ENCODE measurements around the gene ANXA1.

The ANXA1 gene

GRCh38 chr9:73162987-73163768 is 11.5 kb downstream of the ANXA1 start:
- Histone ChIP-seq H3K27ac (ENCODE audit: low read depth, low read length) (no peak overlapping the region), H3K4me2 (ENCODE audit: low read length) (no peak overlapping the region), H2AFZ (ENCODE audit: insufficient read depth, low read length, poor library complexity) (no peak overlapping the region), H3K14ac (ENCODE audit: low read length) (no peak overlapping the region), H2BK120ac (ENCODE audit: insufficient read depth, low read length, poor library complexity) (no peak overlapping the region), H3K4me3 (ENCODE audit: low read depth, low read length) (no peak overlapping the region), H3K9ac (ENCODE audit: low read length) (no peak overlapping the region), H3K4ac (ENCODE audit: low read depth, low read length) (no peak overlapping the region), H2AK5ac (ENCODE audit: low read length) (no peak overlapping the region), H2BK5ac (ENCODE audit: low read depth, low read length, poor library complexity) (no peak overlapping the region), H2BK12ac (ENCODE audit: low read length) (no peak overlapping the region), H4K12ac (ENCODE audit: low read depth, low read length) (no peak overlapping the region), H3K4me1 (ENCODE audit: control insufficient read depth in 1 of 2, insufficient read depth in 2 of 2, low read length in 2 of 2) (no peaks in the 10 kb centered on the region), H3K9me3 (ENCODE audit: insufficient read depth, low read depth, low read length) (no peaks in the 10 kb centered on the region), H4K91ac (ENCODE audit: low read depth, low read length) (no peak overlapping the region), H3K18ac (ENCODE audit: low read length) (no peak overlapping the region), H4K8ac (ENCODE audit: low read depth, low read length) (no peak overlapping the region), H3K36me3 (ENCODE audit: control insufficient read depth in 1 of 2, insufficient read depth in 2 of 2, low read length in 2 of 2) (peaks cover 5 to 36% of the 10 kb centered on the region in 2 experiments), H3K27me3 (ENCODE audit: insufficient read depth, low read length) (no peaks in the 10 kb centered on the region), H3K79me2 (ENCODE audit: control insufficient read depth, insufficient read depth, low read length, poor library complexity) (no peaks in the 10 kb centered on the region), H3K23ac (ENCODE audit: low read length) (no peak overlapping the region), H3K79me1 (ENCODE audit: low read length) (no peaks in the 10 kb centered on the region)
- WGBS (ENCODE audit: extremely low coverage, insufficient coverage, insufficient read length): no CpG with 5 or more reads among the region's 6 CpGs
- DNase-seq: peak in 1 of 2 donors; percentile 7

- Histone ChIP-seq H3K9ac (ENCODE audit: low read length) (no peak overlapping the region), H3K4me2 (ENCODE audit: low read length) (no peak overlapping the region), H3K79me1 (ENCODE audit: low read length) (no peaks in the 10 kb centered on the region), H3K27me3 (ENCODE audit: insufficient read depth, low read length) (no peaks in the 10 kb centered on the region), H3K4me1 (ENCODE audit: control insufficient read depth in 1 of 2, insufficient read depth in 2 of 2, low read length in 2 of 2) (no peaks in the 10 kb centered on the region), H3K4ac (ENCODE audit: low read depth, low read length) (no peak overlapping the region), H3K4me3 (ENCODE audit: low read depth, low read length) (no peak overlapping the region), H2BK5ac (ENCODE audit: low read depth, low read length, poor library complexity) (no peak overlapping the region), H3K27ac (ENCODE audit: low read depth, low read length) (no peak overlapping the region), H2AK5ac (ENCODE audit: low read length) (no peak overlapping the region), H3K36me3 (ENCODE audit: control insufficient read depth in 1 of 2, insufficient read depth in 2 of 2, low read length in 2 of 2) (peaks cover 3 to 29% of the 10 kb centered on the region in 2 experiments), H3K23ac (ENCODE audit: low read length) (no peak overlapping the region), H3K18ac (ENCODE audit: low read length) (no peak overlapping the region), H3K14ac (ENCODE audit: low read length) (no peak overlapping the region), H4K8ac (ENCODE audit: low read depth, low read length) (no peak overlapping the region), H3K9me3 (ENCODE audit: insufficient read depth, low read depth, low read length) (no peaks in the 10 kb centered on the region), H2BK12ac (ENCODE audit: low read length) (no peak overlapping the region), H4K12ac (ENCODE audit: low read depth, low read length) (no peak overlapping the region), H2AFZ (ENCODE audit: insufficient read depth, low read length, poor library complexity) (no peak overlapping the region), H4K91ac (ENCODE audit: low read depth, low read length) (no peak overlapping the region), H3K79me2 (ENCODE audit: control insufficient read depth, insufficient read depth, low read length, poor library complexity) (no peaks in the 10 kb centered on the region), H2BK120ac (ENCODE audit: insufficient read depth, low read length, poor library complexity) (no peak overlapping the region)
- DNase-seq: no peak
- WGBS (ENCODE audit: extremely low coverage, insufficient coverage, insufficient read length): no CpG with 5 or more reads among the region's 2 CpGs
Observed at GRCh38 chr9:73165911-73166310, 14.2 kb downstream of the ANXA1 start.

- H2AK5ac ChIP-seq (ENCODE audit: low read length): no peak overlapping the region
- H3K9ac ChIP-seq (ENCODE audit: low read length): no peak overlapping the region
- H4K91ac ChIP-seq (ENCODE audit: low read depth, low read length): no peak overlapping the region
- H2AFZ ChIP-seq (ENCODE audit: insufficient read depth, low read length, poor library complexity): no peak overlapping the region
- H3K27me3 ChIP-seq (ENCODE audit: insufficient read depth, low read length): no peaks in the 10 kb centered on the region
- no peak overlapping the region for H2BK120ac ChIP-seq (ENCODE audit: insufficient read depth, low read length, poor library complexity)
- H2BK12ac ChIP-seq (ENCODE audit: low read length): no peak overlapping the region
- H3K18ac ChIP-seq (ENCODE audit: low read length): no peak overlapping the region
- no peak overlapping the region for H2BK5ac ChIP-seq (ENCODE audit: low read depth, low read length, poor library complexity)
- no peaks in the 10 kb centered on the region for H3K79me2 ChIP-seq (ENCODE audit: control insufficient read depth, insufficient read depth, low read length, poor library complexity)
- H3K9me3 ChIP-seq (ENCODE audit: insufficient read depth, low read depth, low read length): no peaks in the 10 kb centered on the region
- H3K4me1 ChIP-seq (ENCODE audit: control insufficient read depth in 1 of 2, insufficient read depth in 2 of 2, low read length in 2 of 2): no peaks in the 10 kb centered on the region
- H4K12ac ChIP-seq (ENCODE audit: low read depth, low read length): no peak overlapping the region
- no peak overlapping the region for H3K4me2 ChIP-seq (ENCODE audit: low read length)
- H3K4ac ChIP-seq (ENCODE audit: low read depth, low read length): no peak overlapping the region
- no CpG with 5 or more reads among the region's 3 CpGs for WGBS (ENCODE audit: extremely low coverage, insufficient coverage, insufficient read length)
- H3K79me1 ChIP-seq (ENCODE audit: low read length): no peaks in the 10 kb centered on the region
- H4K8ac ChIP-seq (ENCODE audit: low read depth, low read length): no peak overlapping the region
- H3K4me3 ChIP-seq (ENCODE audit: low read depth, low read length): no peak overlapping the region
- no peak overlapping the region for H3K27ac ChIP-seq (ENCODE audit: low read depth, low read length)
- H3K14ac ChIP-seq (ENCODE audit: low read length): no peak overlapping the region
- peaks cover 4 to 28% of the 10 kb centered on the region in 2 experiments for H3K36me3 ChIP-seq (ENCODE audit: control insufficient read depth in 1 of 2, insufficient read depth in 2 of 2, low read length in 2 of 2)
- H3K23ac ChIP-seq (ENCODE audit: low read length): no peak overlapping the region
- no peak for DNase-seq
Observed at GRCh38 chr9:73166468-73166867, 14.8 kb downstream of the ANXA1 start.

DNA sequence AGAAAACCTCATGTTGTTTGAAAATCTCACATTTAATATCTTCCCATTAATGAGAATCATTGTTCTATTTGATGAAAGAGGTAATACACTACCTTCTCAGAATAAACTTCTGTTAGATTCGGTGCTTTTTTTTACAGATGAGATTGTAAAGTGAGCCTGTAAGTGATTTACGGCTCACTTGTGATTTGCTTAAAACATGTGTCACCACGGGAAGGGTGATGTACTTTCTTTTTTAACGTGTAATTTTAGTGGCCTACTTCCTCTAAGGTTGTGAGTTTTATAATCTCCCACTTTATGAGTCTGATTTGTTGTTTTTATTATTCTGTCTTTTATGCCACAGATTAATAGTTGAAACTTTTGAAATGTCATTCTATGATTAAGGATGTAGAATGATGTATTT is 15.9 kb downstream of the ANXA1 start:
- no peak overlapping the region for H3K4me3 ChIP-seq (ENCODE audit: low read depth, low read length)
- no peaks in the 10 kb centered on the region for H3K9me3 ChIP-seq (ENCODE audit: insufficient read depth, low read depth, low read length)
- H2BK120ac ChIP-seq (ENCODE audit: insufficient read depth, low read length, poor library complexity): no peak overlapping the region
- no peak overlapping the region for H3K23ac ChIP-seq (ENCODE audit: low read length)
- H4K8ac ChIP-seq (ENCODE audit: low read depth, low read length): no peak overlapping the region
- no peak overlapping the region for H3K9ac ChIP-seq (ENCODE audit: low read length)
- H2AFZ ChIP-seq (ENCODE audit: insufficient read depth, low read length, poor library complexity): no peak overlapping the region
- no peak overlapping the region for H4K12ac ChIP-seq (ENCODE audit: low read depth, low read length)
- H2BK12ac ChIP-seq (ENCODE audit: low read length): no peak overlapping the region
- H3K79me2 ChIP-seq (ENCODE audit: control insufficient read depth, insufficient read depth, low read length, poor library complexity): no peaks in the 10 kb centered on the region
- no peak overlapping the region for H2BK5ac ChIP-seq (ENCODE audit: low read depth, low read length, poor library complexity)
- no peak for DNase-seq
- no peak overlapping the region for H4K91ac ChIP-seq (ENCODE audit: low read depth, low read length)
- no peaks in the 10 kb centered on the region for H3K79me1 ChIP-seq (ENCODE audit: low read length)
- H3K14ac ChIP-seq (ENCODE audit: low read length): no peak overlapping the region
- no peak overlapping the region for H3K27ac ChIP-seq (ENCODE audit: low read depth, low read length)
- no peak overlapping the region for H3K18ac ChIP-seq (ENCODE audit: low read length)
- no peak overlapping the region for H3K4me2 ChIP-seq (ENCODE audit: low read length)
- H3K27me3 ChIP-seq (ENCODE audit: insufficient read depth, low read length): no peaks in the 10 kb centered on the region
- no peak overlapping the region for H2AK5ac ChIP-seq (ENCODE audit: low read length)
- H3K4me1 ChIP-seq (ENCODE audit: control insufficient read depth in 1 of 2, insufficient read depth in 2 of 2, low read length in 2 of 2): no peaks in the 10 kb centered on the region
- H3K36me3 ChIP-seq (ENCODE audit: control insufficient read depth in 1 of 2, insufficient read depth in 2 of 2, low read length in 2 of 2): peaks cover 4 to 25% of the 10 kb centered on the region in 2 experiments
- no CpG with 5 or more reads among the region's 4 CpGs for WGBS (ENCODE audit: extremely low coverage, insufficient coverage, insufficient read length)
- H3K4ac ChIP-seq (ENCODE audit: low read depth, low read length): no peak overlapping the region

Data from trophoblast cell (in vitro differentiated cells and primary cell).